HG03565 (cell line): ENCODE results near the gene RABGGTA.
A peak's percentile ranks its signal among the peaks of the same experiment; 100 is the strongest.

Experiments used
- ATAC-seq: cut with Tn5 transposase; IDR thresholded peaks from one replicate; pipeline ENCODE4 v1.9.1; 2021; ENCODE audit warnings: mild to moderate bottlenecking, moderate library complexity; ENCODE audit not compliant: unreplicated experiment

The RABGGTA gene

GRCh38 chr14:24271134-24271833 lies at the start of gene RABGGTA:
Gene RABGGTA (minus strand): TSS chr14:24271597. CDS start chr14:24271115, 482 bp downstream.
- ATAC-seq = peak; percentile 85

- no peak for ATAC-seq
Observed at GRCh38 chr14:24317141-24317928, 45.9 kb upstream of the RABGGTA start.

- ATAC-seq = no peak
Observed at GRCh38 chr14:24316597-24316950, 45.2 kb upstream of the RABGGTA start.

- no peak for ATAC-seq
Observed at GRCh38 chr14:24315807-24316596, 44.6 kb upstream of the RABGGTA start.

GRCh38 chr14:24315243-24315806 lies 43.9 kb upstream of the RABGGTA start:
- ATAC-seq = no peak

- ATAC-seq = no peak
Observed at GRCh38 chr14:24314377-24315193, 43.2 kb upstream of the RABGGTA start.

GRCh38 chr14:24313913-24314312 lies 42.5 kb upstream of the RABGGTA start:
- ATAC-seq = no peak

- no peak for ATAC-seq
Observed at GRCh38 chr14:24312736-24313507, 41.5 kb upstream of the RABGGTA start.

- no peak for ATAC-seq
Observed at GRCh38 chr14:24311837-24312615, 40.6 kb upstream of the RABGGTA start.

GRCh38 chr14:24310646-24311604 lies 39.5 kb upstream of the RABGGTA start, which contains the start of gene LTB4R:
Gene LTB4R (plus strand): TSS chr14:24311502. CDS start chr14:24315652, 4,150 bp downstream.
- peak; percentile 56 for ATAC-seq

GRCh38 chr14:24310265-24310645 lies 38.9 kb upstream of the RABGGTA start:
- no peak for ATAC-seq

- no peak for ATAC-seq
Observed at GRCh38 chr14:24309538-24310264, 38.3 kb upstream of the RABGGTA start, which contains the start of gene LTB4R2. Gene LTB4R2 (plus strand): TSS chr14:24310140. CDS start chr14:24310665, 525 bp downstream.

GRCh38 chr14:24308342-24309124 lies 37.1 kb upstream of the RABGGTA start:
- no peak for ATAC-seq

GRCh38 chr14:24307575-24308341 lies 36.4 kb upstream of the RABGGTA start, which contains the start of gene CIDEB:
Gene CIDEB (minus strand): TSS chr14:24307977. CDS start chr14:24307858, 119 bp downstream.
- ATAC-seq = no peak

GRCh38 chr14:24307156-24307574 lies 35.8 kb upstream of the RABGGTA start:
- ATAC-seq = no peak
